Ovary (tissue), 9 donors: ENCODE data around the gene PPP1R9B. TPM values are rescaled to one million over a fixed set of nuclear protein-coding genes. Genes with fewer than 3 reads are reported as not detected.
A peak's percentile ranks its signal among the peaks of the same experiment; 100 is the strongest.

Source experiments
- DNase-seq, 5 donors: peaks; one replicate each; pipeline ENCODE4 v3.0.0-alpha.2; 2019 to 2020
- H3K27ac ChIP-seq, 2 donors: fragments of 200-600 bp; one replicate each; pipeline versions ENCODE4 v1.5.1 to v1.8.0; 2019 to 2022
- H3K27me3 ChIP-seq: fragments of 200-600 bp; one replicate; pipeline ENCODE4 v1.8.0; 2022
- H3K36me3 ChIP-seq: fragments of 200-600 bp; sonication (generic); one replicate; pipeline ENCODE4 v1.5.1; 2019
- H3K4me1 ChIP-seq: one replicate; pipeline ENCODE4 v1.8.1; 2013; ENCODE audit warnings: mild to moderate bottlenecking, moderate library complexity; ENCODE audit not compliant: insufficient read depth
- H3K4me3 ChIP-seq: fragments of 200-600 bp; sonication (generic); one replicate; pipeline ENCODE4 v1.5.1; 2017
- H3K9me3 ChIP-seq, 2 donors: fragments of 200-600 bp in 1 of 2; sonication (generic) in 1 of 2; one replicate each; pipeline versions ENCODE4 v1.5.1 to v1.8.1; 2013 to 2019; ENCODE audit warnings: mild to moderate bottlenecking in 1 of 2, moderate library complexity in 1 of 2
- CTCF ChIP-seq, 3 donors: fragments of 450-650 bp in 2 of 3; fragments of 200-600 bp in 1 of 3; IDR thresholded peaks; one replicate each; pipeline versions ENCODE4 v1.5.1 to v1.8.0; 2016 to 2022; ENCODE audit warnings: antibody characterized with exemption in 3 of 3, mild to moderate bottlenecking in 1 of 3
- EP300 ChIP-seq: sonication (generic); formaldehyde crosslinking; IDR thresholded peaks from one replicate; pipeline ENCODE4 v1.6.1; 2017; ENCODE audit warnings: antibody characterized with exemption
- POLR2A ChIP-seq: fragments of 450-650 bp; IDR thresholded peaks from one replicate; pipeline ENCODE4 v1.6.1; 2017; ENCODE audit warnings: antibody characterized with exemption, mild to moderate bottlenecking, moderate library complexity
- WGBS, 3 donors: extraction: QIAGEN DNeasy Blood & Tissue Kit in 1 of 3; methylation state at CpG; one replicate each; pipeline versions ENCODE4 v1.1.5 to v1.1.7; 2013 to 2017; 5-methylcytosine and 5-hydroxymethylcytosine counted together
- intact Hi-C, 4 donors: fragments of 100-400 bp; cut with DNase I; formaldehyde crosslinking; loops; one replicate each; pipeline versions ENCODE4 v1.11.0 to v1.15.1; 2022 to 2023
- polyA plus RNA-seq, 2 donors: library from polyadenylated mRNA; stranded (reverse); fragments of 200-250 nt in 1 of 2; fragments of 350-450 nt in 1 of 2; fragmentation: Illumina TruSeq in 1 of 2; extraction: RNeasy Lipid Tissue Mini Kit (QIAGEN cat#74804) in 1 of 2; gene quantifications; one replicate each; pipeline ENCODE4 v1.2.3, GENCODE V29; 2013 to 2014
- total RNA-seq, 7 donors: library from RNA; depleted of rRNA in 2 of 7; stranded (reverse); fragments of >200 nt in 2 of 7; fragmentation: NEBNext Ultra II Directional in 3 of 7; extraction: Animal tissue kit (Norgen Biotek cat#: 25700) in 3 of 7; gene quantifications; one replicate each; pipeline versions ENCODE4 v1.1.0 to v1.2.4, GENCODE V29; 2016 to 2023
- donor health status: DM: no; HTN: no; CAD: no; lungs with moderate emphysema.
- donor health status: DM: no; HTN: no; CAD: no.
- donor health status: Bipolar disorder and iron deficiency.
- donor health status: DM: yes; HTN: yes; CAD: no.
- donor health status: DM: no; HTN: no; CAD: no.
- donor health status: DM: yes; HTN: yes; CAD: no.

PPP1R9B gene
- total and polyA plus RNA-seq, 9 donors: 14.8 to 109 (median 64.3) TPM

GRCh38 chr17:50180111-50180510 is 29.6 kb upstream of the PPP1R9B start:
- no peak overlapping the region for H3K27ac ChIP-seq

GRCh38 chr17:50177983-50178834 is 27.7 kb upstream of the PPP1R9B start:
- no peak for TF ChIP-seq EP300
- no peak for TF ChIP-seq POLR2A
- TF ChIP-seq CTCF (IDR thresholded peaks at IDR 0.05): peak in 2 of 3 donors; percentile 19 to 24
- DNase-seq: peak; percentile 73 to 87 (median 82)
- Histone ChIP-seq H3K27me3 (no peaks in the 10 kb centered on the region), H3K9me3 (no peaks in the 10 kb centered on the region), H3K4me1 (peaks cover 26% of the 10 kb centered on the region), H3K4me3 (no peak overlapping the region), H3K36me3 (no peaks in the 10 kb centered on the region), H3K27ac (peak overlapping the region in 1 of 2 donors; percentile 81)
- WGBS, 3 donors: 2 to 7% (median 4%) methylated on average over 21 to 22 of the region's 22 CpGs
- intact Hi-C loops: loop anchor here in 1 of 4 donors (10.0 kb wide), 1 partner anchor 97 kb away; the partner anchor contains the start of gene TMEM92

More at GRCh38 chr17:50180111-50180510, 29.6 kb upstream of the PPP1R9B start:
- Histone ChIP-seq H3K4me1 (peaks cover 22% of the 10 kb centered on the region), H3K36me3 (no peaks in the 10 kb centered on the region), H3K4me3 (no peak overlapping the region), H3K27me3 (no peaks in the 10 kb centered on the region), H3K9me3 (no peaks in the 10 kb centered on the region)
- DNase-seq: no peak
- TF ChIP-seq POLR2A (no peak), EP300 (no peak), CTCF (IDR thresholded peaks at IDR 0.05) (no peak)
- WGBS, 3 donors: 88 to 92% (median 90%) methylated on average over 4 of the region's 4 CpGs
- intact Hi-C loops: no loop called here

GRCh38 chr17:50177476-50177875 is 27.0 kb upstream of the PPP1R9B start:
- TF ChIP-seq CTCF (IDR thresholded peaks at IDR 0.05) (no peak), EP300 (no peak), POLR2A (no peak)
- H3K27ac ChIP-seq: peak overlapping the region in 1 of 2 donors; percentile 81
- H3K36me3 ChIP-seq: no peaks in the 10 kb centered on the region
- intact Hi-C loops: loop anchor here in 1 of 4 donors (10.0 kb wide), 1 partner anchor 97 kb away; the partner anchor contains the start of gene TMEM92
- H3K27me3 ChIP-seq: no peaks in the 10 kb centered on the region
- H3K4me1 ChIP-seq: peaks cover 27% of the 10 kb centered on the region
- 79 to 82% (median 81%) methylated on average over 10 of the region's 10 CpGs for WGBS, 3 donors
- H3K4me3 ChIP-seq: no peak overlapping the region
- H3K9me3 ChIP-seq: no peaks in the 10 kb centered on the region
- DNase-seq: no peak

- no peaks in the 10 kb centered on the region for H3K36me3 ChIP-seq
- no peak overlapping the region for H3K4me3 ChIP-seq
- DNase-seq: peak in 1 of 5 donors; percentile 27
- intact Hi-C loops: loop anchor here in 1 of 4 donors (10.0 kb wide), 1 partner anchor 98 kb away; the partner anchor contains the start of gene TMEM92
- H3K27me3 ChIP-seq: no peaks in the 10 kb centered on the region
- no peaks in the 10 kb centered on the region for H3K9me3 ChIP-seq
- 67 to 71% (median 70%) methylated on average over 19 to 20 of the region's 20 CpGs for WGBS, 3 donors
- peak overlapping the region; percentile 11 to 81 for H3K27ac ChIP-seq
- peaks cover 27% of the 10 kb centered on the region for H3K4me1 ChIP-seq
- no peak for TF ChIP-seq CTCF (IDR thresholded peaks at IDR 0.05)
- TF ChIP-seq EP300: no peak
- TF ChIP-seq POLR2A: no peak
These were observed 26.3 kb upstream of the PPP1R9B start for GRCh38 chr17:50176559-50177357.
